Loucy (cell line): ENCODE results near the gene ZNF286A.

ENCODE experiments used
- CTCF ChIP-seq: fragments of 200-600 bp; sonication (generic); conservative IDR thresholded peaks from 2 replicates; pipeline ENCODE4 v1.5.1; 2014; ENCODE audit warnings: mild to moderate bottlenecking, antibody characterized with exemption, low read length
- EZH2phosphoT487 ChIP-seq: fragments of 200-600 bp; IDR thresholded peaks from 2 replicates; pipeline ENCODE4 v1.6.1; 2018; ENCODE audit warnings: antibody characterized with exemption, mild to moderate bottlenecking, moderate library complexity, borderline replicate concordance

GRCh38 chr17:15744074-15744676 lies 44.6 kb downstream of the ZNF286A start:
- no peak for TF ChIP-seq CTCF
- TF ChIP-seq EZH2phosphoT487 = no peak
